Hepatocyte (in vitro differentiated cells): ENCODE results near the gene NSUN3.

Experiments
- EZH2 ChIP-seq: fragments of 200-600 bp; sonication (generic); IDR thresholded peaks from 2 replicates; pipeline ENCODE4 v1.6.1; 2016; ENCODE audit warnings: antibody characterized with exemption, mild to moderate bottlenecking, borderline replicate concordance
- TF ChIP-seq, protein P1 (sequence below): fragments of 200-600 bp; sonication (generic); IDR thresholded peaks from 2 replicates; pipeline ENCODE4 v1.5.1; 2016; ENCODE audit warnings: antibody characterized with exemption, mild to moderate bottlenecking; ENCODE audit not compliant: poor library complexity

- TF ChIP-seq, protein P1, sequence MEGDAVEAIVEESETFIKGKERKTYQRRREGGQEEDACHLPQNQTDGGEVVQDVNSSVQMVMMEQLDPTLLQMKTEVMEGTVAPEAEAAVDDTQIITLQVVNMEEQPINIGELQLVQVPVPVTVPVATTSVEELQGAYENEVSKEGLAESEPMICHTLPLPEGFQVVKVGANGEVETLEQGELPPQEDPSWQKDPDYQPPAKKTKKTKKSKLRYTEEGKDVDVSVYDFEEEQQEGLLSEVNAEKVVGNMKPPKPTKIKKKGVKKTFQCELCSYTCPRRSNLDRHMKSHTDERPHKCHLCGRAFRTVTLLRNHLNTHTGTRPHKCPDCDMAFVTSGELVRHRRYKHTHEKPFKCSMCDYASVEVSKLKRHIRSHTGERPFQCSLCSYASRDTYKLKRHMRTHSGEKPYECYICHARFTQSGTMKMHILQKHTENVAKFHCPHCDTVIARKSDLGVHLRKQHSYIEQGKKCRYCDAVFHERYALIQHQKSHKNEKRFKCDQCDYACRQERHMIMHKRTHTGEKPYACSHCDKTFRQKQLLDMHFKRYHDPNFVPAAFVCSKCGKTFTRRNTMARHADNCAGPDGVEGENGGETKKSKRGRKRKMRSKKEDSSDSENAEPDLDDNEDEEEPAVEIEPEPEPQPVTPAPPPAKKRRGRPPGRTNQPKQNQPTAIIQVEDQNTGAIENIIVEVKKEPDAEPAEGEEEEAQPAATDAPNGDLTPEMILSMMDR, result no peak
- TF ChIP-seq EZH2, result no peak
Observed at GRCh38 chr3:94136133-94136532, 73.3 kb downstream of the NSUN3 start.
